Sigmoid colon (tissue), 4 donors: Measurements from ENCODE around the gene MRTFA.

Experiments
- CTCF ChIP-seq, 4 experiments: fragments of 450-650 bp in 3 of 4; fragments of 200-600 bp in 1 of 4; IDR thresholded peaks; one replicate each; pipeline ENCODE4 v1.5.1; 2016 to 2019; ENCODE audit warnings: antibody characterized with exemption in 4 of 4, mild to moderate bottlenecking in 3 of 4, moderate library complexity in 2 of 4
- EP300 ChIP-seq, 4 donors: sonication (generic); formaldehyde crosslinking; IDR thresholded peaks; one replicate each; pipeline ENCODE4 v1.6.1; 2017; ENCODE audit warnings: antibody characterized with exemption in 4 of 4
- POLR2A ChIP-seq, 2 donors: fragments of 450-650 bp; IDR thresholded peaks; one replicate each; pipeline ENCODE4 v1.6.1; 2016; ENCODE audit warnings: antibody characterized with exemption in 2 of 2, mild to moderate bottlenecking in 2 of 2, moderate library complexity in 2 of 2

GRCh38 chr22:40641269-40641668 is 4.8 kb upstream of the MRTFA start:
- TF ChIP-seq CTCF (IDR thresholded peaks at IDR 0.05) (no peak), POLR2A (IDR thresholded peaks at IDR 0.05) (no peak), EP300 (IDR thresholded peaks at IDR 0.05) (no peak)
